Mucosa of descending colon (tissue), 3 donors: ENCODE results near the gene TTBK2. TPM values are rescaled to one million over a fixed set of nuclear protein-coding genes. Genes with fewer than 3 reads are reported as not detected.
"Not testable (repeated sequence)": the region's sequence is repeated elsewhere in the genome, so short reads cannot be mapped to it uniquely, and the experiment has no call there.

ENCODE experiments used
- ATAC-seq: fragments of 200-7000 bp; cut with Tn5 transposase; one replicate; pipeline ENCODE4 v1.9.1; 2020; ENCODE audit warnings: mild to moderate bottlenecking, moderate library complexity
- DNase-seq, 3 donors: peaks; one replicate each; pipeline ENCODE4 v3.0.0-alpha.2; 2020
- H3K36me3 ChIP-seq: fragments of 200-600 bp; one replicate; pipeline ENCODE4 v1.8.0; 2021; ENCODE audit warnings: low read depth, mild to moderate bottlenecking
- H3K4me1 ChIP-seq: fragments of 200-600 bp; one replicate; pipeline ENCODE4 v1.8.0; 2021; ENCODE audit warnings: low read depth, mild to moderate bottlenecking
- H3K4me3 ChIP-seq: fragments of 200-600 bp; one replicate; pipeline ENCODE4 v1.8.0; 2021; ENCODE audit warnings: mild to moderate bottlenecking
- H3K9me3 ChIP-seq: fragments of 200-600 bp; one replicate; pipeline ENCODE4 v1.8.0; 2021; ENCODE audit warnings: mild to moderate bottlenecking
- intact Hi-C, 2 donors: fragments of 100-400 bp; cut with DNase I in 1 of 2; cut with micrococcal nuclease in 1 of 2; formaldehyde crosslinking; loops; one replicate each; pipeline versions ENCODE4 v1.11.0 to v1.11.1; 2022; cut with DNase I, micrococcal nuclease
- total RNA-seq, 3 donors: library from RNA; stranded (reverse); fragmentation: NEBNext Ultra II Directional in 2 of 3; extraction: Animal tissue kit (Norgen Biotek cat#: 25700) in 2 of 3; gene quantifications; one replicate each; pipeline versions ENCODE4 v1.2.1 to v1.2.4, GENCODE V29; 2021 to 2023
- TF ChIP-seq, protein P1 (sequence below): fragments of 200-600 bp; IDR thresholded peaks from one replicate; pipeline ENCODE4 v1.8.0; 2022; ENCODE audit warnings: antibody characterized with exemption, mild to moderate bottlenecking
- donor health status: DM: no; HTN: no; CAD: no; lungs with moderate emphysema.
- donor health status: DM: no; HTN: no; CAD: no.
- donor health status: DM: no; HTN: yes; CAD: no.

Gene TTBK2
- total RNA-seq, 3 donors from 2014 or later: 9.7 to 27.6 (median 11.4) TPM

GRCh38 chr15:42915654-42916315, 4.8 kb downstream of the TTBK2 start:
- Histone ChIP-seq H3K4me1 (no peaks in the 10 kb centered on the region), H3K9me3 (no peaks in the 10 kb centered on the region), H3K36me3 (no peaks in the 10 kb centered on the region), H3K4me3 (no peak overlapping the region)
- DNase-seq: no peak
- intact Hi-C loops: no loop called here
- TF ChIP-seq, protein P1, sequence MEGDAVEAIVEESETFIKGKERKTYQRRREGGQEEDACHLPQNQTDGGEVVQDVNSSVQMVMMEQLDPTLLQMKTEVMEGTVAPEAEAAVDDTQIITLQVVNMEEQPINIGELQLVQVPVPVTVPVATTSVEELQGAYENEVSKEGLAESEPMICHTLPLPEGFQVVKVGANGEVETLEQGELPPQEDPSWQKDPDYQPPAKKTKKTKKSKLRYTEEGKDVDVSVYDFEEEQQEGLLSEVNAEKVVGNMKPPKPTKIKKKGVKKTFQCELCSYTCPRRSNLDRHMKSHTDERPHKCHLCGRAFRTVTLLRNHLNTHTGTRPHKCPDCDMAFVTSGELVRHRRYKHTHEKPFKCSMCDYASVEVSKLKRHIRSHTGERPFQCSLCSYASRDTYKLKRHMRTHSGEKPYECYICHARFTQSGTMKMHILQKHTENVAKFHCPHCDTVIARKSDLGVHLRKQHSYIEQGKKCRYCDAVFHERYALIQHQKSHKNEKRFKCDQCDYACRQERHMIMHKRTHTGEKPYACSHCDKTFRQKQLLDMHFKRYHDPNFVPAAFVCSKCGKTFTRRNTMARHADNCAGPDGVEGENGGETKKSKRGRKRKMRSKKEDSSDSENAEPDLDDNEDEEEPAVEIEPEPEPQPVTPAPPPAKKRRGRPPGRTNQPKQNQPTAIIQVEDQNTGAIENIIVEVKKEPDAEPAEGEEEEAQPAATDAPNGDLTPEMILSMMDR: no peak
- ATAC-seq: no peak

- H3K4me3 ChIP-seq: no peak overlapping the region
- TF ChIP-seq, protein P1: no peak
- no peaks in the 10 kb centered on the region for H3K4me1 ChIP-seq
- no peaks in the 10 kb centered on the region for H3K9me3 ChIP-seq
- intact Hi-C loops: no loop called here
- ATAC-seq: no peak
- no peaks in the 10 kb centered on the region for H3K36me3 ChIP-seq
- DNase-seq: no peak
These were observed 5.7 kb downstream of the TTBK2 start for GRCh38 chr15:42914728-42915497.

DNA sequence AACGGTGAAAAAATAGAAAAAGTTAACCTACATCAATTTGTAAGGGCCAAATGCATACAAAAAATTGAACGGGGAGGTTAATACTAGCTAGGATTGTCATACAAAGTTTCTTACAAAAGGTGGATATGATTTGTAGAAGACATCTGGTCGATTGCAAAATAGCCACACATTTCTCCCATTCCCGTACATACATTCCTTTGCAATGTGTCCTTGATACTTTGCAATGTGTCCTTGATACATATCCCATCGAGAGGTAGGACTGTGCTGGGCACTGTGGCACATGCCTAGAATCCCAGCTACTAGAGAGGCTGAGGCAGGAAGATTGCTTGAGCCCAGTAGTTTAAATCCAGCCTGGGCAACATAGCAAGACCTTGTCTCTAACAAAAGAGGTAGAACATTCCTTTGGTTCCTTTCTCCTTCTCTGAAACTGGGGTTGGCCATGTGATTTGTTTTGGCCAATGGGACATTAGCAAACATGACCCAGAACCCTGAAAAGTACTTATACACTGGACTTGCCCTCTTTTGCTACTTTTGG, 9.5 kb downstream of the TTBK2 start:
- Histone ChIP-seq H3K4me1 (no peaks in the 10 kb centered on the region), H3K4me3 (no peak overlapping the region), H3K36me3 (no peaks in the 10 kb centered on the region), H3K9me3 (no peaks in the 10 kb centered on the region)
- intact Hi-C loops: no loop called here
- TF ChIP-seq, protein P1: no peak
- DNase-seq (no peak), ATAC-seq (no peak)

DNA sequence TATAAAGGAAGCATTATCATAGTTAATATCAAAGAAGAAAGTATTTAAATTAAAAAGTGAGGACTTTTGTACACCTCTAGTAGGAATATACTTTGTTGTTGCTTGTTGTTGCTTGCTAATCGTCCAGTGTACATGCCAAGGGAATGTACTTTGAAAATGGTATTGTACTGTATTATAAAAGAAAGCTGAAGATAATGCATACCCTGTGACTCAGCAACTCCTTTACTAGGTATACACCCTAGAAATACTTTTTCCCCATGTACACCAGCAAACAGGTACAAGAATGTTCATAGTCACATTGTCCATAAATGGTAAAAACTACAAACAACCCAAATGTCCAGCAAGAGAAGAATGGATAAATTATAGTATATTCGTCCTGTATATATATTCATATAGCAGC, 12.0 kb downstream of the TTBK2 start:
- peaks cover under 1% of the 10 kb centered on the region for H3K4me1 ChIP-seq
- intact Hi-C loops: no loop called here
- no peaks in the 10 kb centered on the region for H3K9me3 ChIP-seq
- H3K36me3 ChIP-seq: no peaks in the 10 kb centered on the region
- TF ChIP-seq, protein P1: no peak
- DNase-seq: no peak
- H3K4me3 ChIP-seq: no peak overlapping the region
- no peak for ATAC-seq

GRCh38 chr15:42903388-42904324, 16.9 kb downstream of the TTBK2 start:
- peaks cover 4% of the 10 kb centered on the region for H3K4me1 ChIP-seq
- intact Hi-C loops: no loop called here
- DNase-seq: no peak
- H3K9me3 ChIP-seq: no peaks in the 10 kb centered on the region
- no peak for ATAC-seq
- no peak overlapping the region for H3K4me3 ChIP-seq
- TF ChIP-seq, protein P1: no peak
- no peaks in the 10 kb centered on the region for H3K36me3 ChIP-seq

GRCh38 chr15:42893911-42894310, 26.7 kb downstream of the TTBK2 start:
- ATAC-seq, H3K9me3 ChIP-seq, DNase-seq, intact Hi-C loops, H3K4me3 ChIP-seq, H3K4me1 ChIP-seq, H3K36me3 ChIP-seq: not testable (repeated sequence)
